NCI-H2171 (cell line): ENCODE data around the gene LMOD3.

Experiments
- DNase-seq: peaks from one replicate; lab custom pipeline; 2025; lab: John Stamatoyannopoulos, UW

The LMOD3 gene

GRCh38 chr3:69121950-69122349 lies 445 bp downstream of the LMOD3 start:
- DNase-seq: no peak

DNA sequence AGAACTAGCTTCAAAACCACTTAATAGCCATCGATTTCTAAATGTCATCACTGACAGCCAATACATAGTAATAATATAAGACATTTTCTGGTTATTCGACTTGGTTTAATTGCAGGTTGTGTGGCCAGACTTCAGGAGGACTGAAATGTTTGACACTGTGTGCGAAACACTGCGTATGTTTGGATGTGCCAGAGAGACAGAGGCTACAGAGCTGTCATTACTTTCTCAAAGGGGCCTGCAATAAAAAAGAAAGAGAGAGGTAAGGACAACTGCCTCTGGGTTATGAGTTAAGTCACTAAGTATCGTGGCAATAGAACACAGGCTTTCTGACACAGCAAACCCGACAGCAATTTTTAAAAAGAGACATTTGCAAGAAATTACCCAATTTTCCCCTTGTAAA lies 882 bp downstream of the LMOD3 start:
- no peak for DNase-seq

DNA sequence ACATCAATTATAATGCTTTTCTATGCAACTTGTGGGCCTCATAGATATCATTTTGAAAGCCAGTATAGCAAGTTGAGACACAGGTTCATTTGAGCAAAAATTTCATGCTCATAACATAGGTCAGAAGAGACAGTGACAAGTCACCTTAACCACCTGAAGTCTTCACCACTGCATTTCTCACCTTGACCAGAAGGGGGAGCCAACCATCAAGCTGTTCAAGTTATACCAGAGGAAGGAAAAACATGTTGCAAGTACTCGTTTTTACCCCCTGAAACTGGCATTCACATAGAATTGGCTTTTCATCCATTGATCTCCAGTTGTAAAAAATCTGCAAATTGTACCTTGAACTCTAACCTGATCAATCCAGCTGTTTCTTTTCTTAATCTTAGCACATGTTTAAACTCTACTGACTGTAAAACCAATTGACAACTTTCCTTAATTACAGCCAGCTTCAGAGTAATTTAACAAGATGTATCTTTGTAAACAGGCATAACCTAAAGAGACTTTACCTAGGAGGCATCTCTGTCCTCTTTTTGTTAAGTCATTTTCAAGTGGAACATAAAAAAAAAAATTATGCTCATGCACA lies 1.4 kb downstream of the LMOD3 start:
- DNase-seq: peak; percentile 11

DNA sequence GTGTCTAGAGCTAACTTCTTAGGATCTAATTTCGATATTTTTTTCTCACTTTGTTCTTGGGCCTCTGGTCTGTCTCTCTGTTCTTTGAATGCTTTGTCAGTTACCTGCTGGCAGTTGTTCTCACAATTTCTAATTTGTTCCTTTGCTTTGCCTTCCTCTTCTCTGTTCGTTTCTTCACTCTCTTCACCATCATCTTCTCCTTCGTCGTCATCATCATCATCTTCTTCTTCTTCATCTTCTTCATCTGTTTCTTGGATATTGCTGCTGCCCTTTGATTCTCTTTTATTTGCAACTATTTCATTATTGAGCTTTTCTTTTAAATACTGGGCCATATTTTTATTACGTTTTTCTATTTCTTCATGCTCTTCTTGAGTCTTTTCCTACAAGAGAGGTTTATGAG lies 2.7 kb downstream of the LMOD3 start:
- DNase-seq: no peak

DNA sequence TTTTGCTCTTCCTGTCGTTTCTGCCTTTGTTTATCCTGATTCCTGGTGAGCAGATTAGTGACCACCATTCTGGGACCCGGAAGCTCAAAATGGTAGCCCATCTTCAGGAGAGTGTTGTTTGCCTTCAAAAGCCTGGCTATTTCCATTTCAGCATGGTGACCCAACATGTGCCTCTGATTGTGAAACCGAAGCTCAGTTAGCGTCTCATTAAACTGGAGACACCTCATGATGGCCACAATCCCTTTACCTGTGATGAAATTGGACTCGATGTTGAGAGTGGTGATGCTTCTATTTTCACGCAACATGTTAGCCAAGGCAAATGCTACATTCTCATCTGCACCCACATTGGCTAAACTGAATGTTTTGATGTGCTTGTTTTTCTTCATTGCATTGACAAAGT lies 3.3 kb downstream of the LMOD3 start:
- no peak for DNase-seq

GRCh38 chr3:69118555-69118954 lies 3.8 kb downstream of the LMOD3 start:
- DNase-seq: no peak

GRCh38 chr3:69116897-69117296 lies 5.5 kb downstream of the LMOD3 start:
- no peak for DNase-seq

GRCh38 chr3:69116162-69116561 lies 6.2 kb downstream of the LMOD3 start:
- DNase-seq: no peak

- no peak for DNase-seq
Measured at GRCh38 chr3:69115731-69116130, 6.7 kb downstream of the LMOD3 start.

DNA sequence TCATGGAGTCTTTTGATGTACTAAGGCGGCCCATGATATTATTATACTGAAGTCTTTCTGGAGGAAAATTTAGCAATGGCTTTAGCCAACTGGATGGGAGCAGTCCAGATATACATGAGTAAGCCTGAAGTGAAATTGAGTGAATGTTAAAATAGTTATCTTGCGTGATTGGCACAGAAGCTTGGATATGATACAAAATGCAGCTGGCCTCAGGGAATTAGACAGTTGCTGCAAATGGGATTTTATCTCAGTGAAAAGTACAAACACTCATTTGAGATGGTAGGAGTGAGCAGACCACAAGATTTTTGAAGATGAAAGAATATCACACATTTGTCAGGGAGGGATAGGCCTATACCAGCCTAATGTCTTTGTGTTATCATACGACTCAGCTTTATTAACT lies 8.9 kb downstream of the LMOD3 start:
- no peak for DNase-seq

DNA sequence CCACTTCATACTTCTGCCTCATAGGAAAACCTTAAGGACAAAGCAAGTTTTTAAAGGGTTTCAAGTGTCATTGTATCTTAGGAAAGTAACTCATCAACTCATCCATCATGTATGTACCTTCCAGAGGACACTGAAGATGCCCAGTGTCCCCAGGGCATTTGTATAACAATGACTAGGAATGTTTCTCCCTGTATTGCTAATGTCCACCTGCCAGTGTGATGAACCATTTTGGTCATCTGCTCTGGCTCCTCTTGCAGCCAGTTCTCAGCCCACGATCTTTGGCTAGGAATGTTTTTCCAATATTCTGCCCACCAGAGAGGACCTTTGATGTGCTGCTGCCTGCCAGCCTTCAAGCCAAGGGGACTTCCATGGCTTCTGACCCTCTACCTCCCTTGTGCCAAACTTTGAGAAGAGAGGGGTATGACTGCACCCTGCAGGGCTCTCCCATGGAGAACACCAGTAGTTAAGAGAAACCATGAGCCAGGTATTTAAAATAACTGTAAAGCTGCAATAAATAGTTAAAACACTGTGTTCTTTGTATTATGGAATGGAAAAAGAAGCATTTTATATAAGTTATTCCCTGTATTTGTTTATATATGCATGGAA lies 11.4 kb downstream of the LMOD3 start:
- DNase-seq: no peak

DNA sequence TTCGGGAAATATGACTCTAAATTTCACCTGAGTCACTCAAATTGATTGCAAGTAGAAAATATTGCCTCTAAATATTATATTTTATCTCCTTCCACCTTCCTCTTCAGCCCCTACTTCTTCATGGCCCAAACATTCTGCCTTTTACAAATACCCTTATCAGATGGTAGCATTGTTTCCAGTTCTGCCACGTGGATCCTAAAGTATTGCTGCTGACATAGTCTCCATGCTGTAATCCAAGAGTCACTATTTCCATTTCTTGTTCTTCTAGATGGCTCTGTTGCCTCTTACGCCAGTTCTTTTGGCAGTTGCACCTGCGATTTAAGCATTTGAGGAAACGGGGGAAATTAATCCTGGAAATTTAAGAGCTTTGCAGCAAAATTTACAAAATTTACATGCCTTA lies 13.6 kb downstream of the LMOD3 start:
- DNase-seq: no peak

DNA sequence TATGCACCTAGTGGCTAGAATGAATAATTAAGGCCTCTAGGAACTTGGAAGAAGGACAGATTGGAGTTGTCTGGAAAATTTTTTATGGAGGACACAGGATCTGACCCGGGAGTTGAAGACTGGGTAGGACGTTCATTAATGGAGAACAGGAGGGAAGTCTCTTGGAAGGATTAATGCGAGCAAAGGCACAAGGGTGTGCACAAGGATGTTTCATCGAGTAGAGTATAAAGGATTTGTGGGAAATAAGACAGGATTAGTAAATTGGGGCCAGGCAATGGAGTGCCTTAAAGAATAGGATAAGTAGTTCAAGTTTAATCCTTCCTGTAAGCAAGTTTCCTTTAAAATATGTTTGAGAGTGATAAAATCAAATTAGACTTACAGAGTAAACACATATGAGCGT lies 14.6 kb downstream of the LMOD3 start:
- DNase-seq: no peak

- DNase-seq: no peak
Measured at GRCh38 chr3:69105320-69105719, 17.1 kb downstream of the LMOD3 start.

- DNase-seq: no peak
Measured at GRCh38 chr3:69104586-69104985, 17.8 kb downstream of the LMOD3 start.

GRCh38 chr3:69103123-69103522 lies 19.3 kb downstream of the LMOD3 start:
- DNase-seq: no peak

DNA sequence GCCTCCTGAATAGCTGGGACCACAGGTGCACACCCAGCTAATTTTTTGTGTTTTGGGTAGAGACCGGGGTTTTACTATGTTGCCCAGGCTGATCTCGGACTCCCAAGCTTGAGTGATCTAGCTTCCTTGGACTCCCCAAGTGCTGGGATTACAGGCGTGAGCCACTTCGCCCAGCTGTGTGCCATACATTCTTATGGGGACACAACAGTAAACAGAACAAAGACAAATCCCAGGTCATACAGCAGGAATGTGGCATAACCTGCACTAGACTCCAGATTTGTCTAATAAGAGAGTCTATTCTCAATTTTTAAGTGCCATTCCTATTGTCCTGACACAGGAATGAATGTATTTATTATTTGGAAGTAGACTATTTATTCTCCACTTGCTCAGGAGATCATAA lies 20.0 kb downstream of the LMOD3 start:
- DNase-seq: no peak

GRCh38 chr3:69099576-69099975 lies 22.8 kb downstream of the LMOD3 start:
- DNase-seq: no peak

GRCh38 chr3:69097407-69098086 lies 24.8 kb downstream of the LMOD3 start:
- no peak for DNase-seq

DNA sequence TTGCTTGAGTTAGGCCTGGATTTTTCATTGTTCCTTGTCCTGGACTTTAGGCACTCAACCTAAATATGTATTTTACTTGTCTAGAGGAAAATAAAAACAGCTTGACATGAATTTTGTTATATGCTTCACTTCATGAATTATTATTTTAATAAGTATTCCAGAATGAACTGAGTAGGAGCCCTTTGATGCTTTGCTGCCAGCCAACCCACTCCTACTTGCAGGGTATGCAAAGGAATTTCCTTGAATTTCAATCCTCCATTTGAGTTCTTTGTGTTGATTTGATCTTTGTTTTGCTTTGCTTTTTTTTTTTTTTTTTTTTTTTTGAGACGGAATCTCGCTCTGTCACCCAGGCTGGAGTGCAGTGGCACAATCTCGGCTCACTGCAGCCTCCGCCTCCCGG lies 26.1 kb downstream of the LMOD3 start:
- no peak for DNase-seq

DNA sequence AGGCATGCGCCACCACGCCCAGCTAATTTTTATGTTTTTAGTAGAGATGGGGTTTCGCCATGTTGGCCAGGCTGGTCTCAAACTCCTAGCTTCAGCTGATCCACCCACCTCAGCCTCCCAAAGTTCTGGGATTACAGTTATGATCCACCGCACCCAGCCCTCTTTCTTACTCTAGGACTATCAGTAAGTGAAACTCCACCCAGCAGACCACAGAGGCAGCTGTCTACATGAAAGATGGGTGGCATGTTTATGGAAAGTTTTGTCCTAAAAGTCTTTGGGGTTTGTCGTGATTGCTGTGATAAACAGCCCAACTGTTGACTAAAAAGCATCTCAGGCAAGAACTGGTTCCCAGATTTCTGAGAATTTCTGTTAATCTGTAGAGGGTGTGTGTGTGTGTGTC lies 26.8 kb downstream of the LMOD3 start:
- no peak for DNase-seq

DNA sequence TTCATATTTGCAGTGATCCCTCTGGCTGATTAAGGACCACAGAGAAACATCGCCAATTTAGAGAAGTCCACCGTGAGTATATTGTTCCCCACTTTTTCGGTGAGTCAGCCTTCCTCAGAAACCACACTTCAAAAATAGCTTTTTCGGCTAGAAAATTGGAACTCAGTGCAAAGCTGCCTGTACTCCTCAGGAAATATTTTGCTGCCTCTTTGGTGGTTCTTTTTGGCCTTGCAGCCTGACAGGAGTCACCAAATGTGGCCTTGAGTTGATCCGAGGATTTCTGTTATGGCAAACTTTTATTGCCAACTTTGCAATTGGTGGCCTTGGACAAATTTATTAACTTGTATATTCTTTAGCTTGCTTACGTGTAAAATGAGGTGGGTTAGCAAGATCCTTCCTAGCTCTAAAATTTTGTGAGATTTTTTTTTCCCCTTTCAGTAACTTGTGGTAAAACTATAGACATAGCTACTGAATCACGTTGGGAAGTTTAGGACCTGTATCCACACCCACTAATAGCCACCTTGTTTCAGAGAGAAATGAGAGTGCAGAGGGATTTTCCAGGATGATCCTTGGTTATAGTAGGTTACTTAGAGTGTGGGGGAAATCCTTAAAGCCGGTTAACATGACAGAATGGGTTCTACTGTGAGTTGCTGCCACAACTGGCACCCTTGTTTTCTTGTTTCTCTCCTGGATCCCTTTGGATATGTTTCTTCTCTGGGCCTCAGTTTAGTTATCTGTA lies 27.8 kb downstream of the LMOD3 start:
- DNase-seq: no peak

DNA sequence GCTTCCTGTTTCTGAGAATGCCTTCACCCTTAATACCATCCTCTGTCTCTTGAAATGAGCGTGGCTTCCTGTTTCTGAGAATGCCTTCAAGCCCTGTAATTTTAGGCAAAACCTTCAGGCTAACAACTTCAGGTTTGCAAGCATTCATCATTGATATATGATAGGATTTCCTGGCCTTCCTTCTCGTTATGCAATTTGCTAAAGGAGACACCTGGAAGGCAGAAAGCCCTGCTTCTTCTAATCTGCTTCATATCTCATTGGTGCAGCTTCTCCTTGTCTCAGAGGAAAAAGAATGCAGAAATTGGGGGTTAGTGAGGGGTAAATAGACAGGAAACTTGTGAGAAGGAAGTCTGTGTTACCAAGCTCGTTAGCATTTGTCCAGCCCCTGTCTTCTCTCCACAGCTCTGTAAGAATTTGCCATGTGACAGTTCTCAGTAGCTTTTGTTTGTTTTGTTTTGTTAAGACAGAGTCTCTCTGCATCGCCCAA lies 30.3 kb downstream of the LMOD3 start:
- no peak for DNase-seq
